GM21526 (cell line): ENCODE measurements around the gene ALDH1B1.
"Not testable (repeated sequence)": the region's sequence is repeated elsewhere in the genome, so short reads cannot be mapped to it uniquely, and the experiment has no call there.

Experiments
- ATAC-seq: cut with Tn5 transposase; IDR thresholded peaks from one replicate; pipeline ENCODE4 v1.9.1; 2021; ENCODE audit warnings: moderate library complexity; ENCODE audit not compliant: unreplicated experiment, low FRiP score

ALDH1B1 gene

DNA sequence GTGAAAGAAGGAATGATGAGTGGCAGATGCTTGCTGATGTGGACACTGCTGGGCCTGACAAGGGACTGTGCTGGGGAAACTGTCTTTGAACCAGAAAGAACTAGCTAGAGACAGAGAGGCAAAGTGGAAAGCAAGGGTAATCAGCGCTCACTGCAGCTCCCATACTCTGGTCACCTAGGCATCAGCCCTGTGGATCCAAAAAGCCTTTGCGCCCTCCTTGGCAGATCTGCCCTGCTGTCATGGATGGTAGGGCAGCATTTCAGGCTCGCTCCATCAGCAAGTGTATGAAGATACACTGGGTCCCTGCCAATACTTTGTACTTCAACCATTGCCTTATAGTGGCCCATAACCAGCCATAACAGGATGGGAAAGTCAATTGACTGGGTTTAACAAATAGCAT lies 6.6 kb upstream of the ALDH1B1 start:
- ATAC-seq: no peak

DNA sequence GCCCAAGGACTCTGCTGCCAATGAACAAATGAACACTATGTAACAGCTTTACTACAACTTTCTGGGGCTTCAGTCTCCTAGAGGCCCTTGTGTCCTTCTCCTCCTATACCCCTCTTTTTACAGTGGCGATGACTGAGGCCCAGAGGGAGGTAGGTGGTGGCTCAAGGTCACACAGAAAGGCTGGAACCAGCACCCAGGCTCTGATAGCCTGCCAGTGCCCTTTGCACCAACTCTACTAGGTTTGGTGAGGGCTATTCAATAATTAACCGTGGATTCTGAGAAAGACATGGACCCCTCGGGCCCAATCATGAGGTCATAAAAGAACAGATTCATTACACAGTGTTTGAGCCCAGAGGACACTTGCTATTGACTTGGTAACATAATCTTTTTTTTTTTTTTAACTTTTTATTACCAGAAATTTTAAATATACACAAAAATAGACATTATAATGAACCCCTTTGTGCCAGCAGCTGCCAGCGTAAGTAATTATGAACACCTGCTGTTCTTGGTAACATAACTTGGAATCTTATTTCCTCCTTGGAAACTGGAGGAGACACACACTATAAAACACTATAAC lies 6.1 kb upstream of the ALDH1B1 start:
- ATAC-seq: no peak

DNA sequence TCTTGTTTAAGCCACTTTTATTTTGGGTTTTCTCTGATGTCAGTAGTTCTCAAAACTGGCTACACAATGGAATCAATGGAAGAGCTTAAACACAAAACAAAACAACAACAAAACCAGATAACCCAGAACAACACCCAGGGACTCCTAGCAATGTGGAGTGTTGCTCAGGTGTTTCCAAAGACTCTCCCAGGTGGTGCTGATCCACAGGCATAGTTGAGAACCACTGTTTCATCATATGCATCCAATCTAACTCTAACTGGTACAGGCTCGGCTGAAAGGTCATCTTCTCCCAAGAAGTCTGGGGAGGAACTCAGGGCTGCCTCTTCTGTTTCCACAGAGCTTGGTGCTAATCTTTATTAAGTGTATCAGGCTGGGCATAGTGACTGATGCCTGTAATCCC lies 5.4 kb upstream of the ALDH1B1 start:
- ATAC-seq: no peak

DNA sequence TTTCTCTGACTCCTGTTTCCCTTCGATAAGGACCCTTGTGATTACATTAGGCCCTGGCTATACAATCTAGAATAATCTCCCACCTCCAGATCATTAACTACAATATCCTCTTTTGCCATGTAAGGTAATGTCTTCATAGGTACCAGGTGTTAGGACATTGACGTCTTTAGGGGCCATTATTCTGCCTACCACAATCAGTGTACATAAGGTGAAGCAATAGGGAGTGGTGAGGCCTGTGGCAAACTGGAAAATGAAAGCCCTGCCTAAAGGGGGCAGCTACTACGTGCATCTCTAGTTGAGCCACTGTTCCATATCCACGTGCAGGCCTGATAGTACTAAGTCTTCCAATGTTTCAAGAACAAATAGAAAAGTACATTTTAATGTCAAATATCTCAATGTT lies 4.8 kb upstream of the ALDH1B1 start:
- no peak for ATAC-seq

DNA sequence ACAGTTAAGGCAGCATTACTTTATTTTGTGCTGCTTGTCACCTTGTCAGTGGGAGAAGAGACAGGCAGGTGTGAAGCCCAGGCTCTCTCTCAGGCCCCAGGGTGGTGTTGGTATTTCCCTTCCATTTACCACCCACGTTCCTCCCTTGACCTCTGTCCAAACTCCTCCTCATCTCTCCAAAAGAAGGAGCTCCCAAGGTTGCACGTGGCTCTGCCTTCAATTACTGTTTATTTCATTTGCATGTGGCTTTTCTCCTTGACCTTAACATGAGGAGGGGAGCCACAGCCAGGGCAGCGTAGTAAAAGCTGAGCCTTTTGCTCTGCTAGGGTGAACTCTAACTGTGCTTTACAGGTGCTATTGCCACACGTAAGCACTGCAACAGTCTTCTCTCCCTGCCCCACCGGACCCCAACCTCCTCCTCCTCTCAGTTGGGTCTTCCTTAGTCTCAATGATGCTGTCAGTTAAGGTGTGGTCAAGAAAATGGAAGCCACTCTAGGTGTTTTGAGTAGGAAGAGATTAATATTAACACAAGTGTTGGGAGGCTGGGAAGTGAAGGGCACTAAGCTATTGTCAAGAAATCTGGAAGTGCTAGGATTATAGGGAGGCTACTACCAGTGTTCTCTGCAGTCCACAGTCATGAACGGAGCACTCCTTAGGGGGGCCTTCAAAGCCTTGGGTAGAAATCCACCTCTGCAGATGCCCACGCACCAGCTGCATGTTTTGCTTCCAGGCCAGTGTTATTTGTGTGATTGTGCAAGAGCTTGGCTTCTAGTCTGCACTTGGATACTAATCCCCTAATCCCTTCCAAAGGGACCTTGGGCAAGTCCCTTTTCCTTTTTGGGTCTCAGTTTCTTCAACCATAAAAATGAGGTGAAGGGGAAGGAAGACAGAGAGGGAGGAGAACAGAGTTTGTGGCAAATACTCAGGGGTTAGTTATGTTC lies 3.9 kb upstream of the ALDH1B1 start:
- no peak for ATAC-seq

DNA sequence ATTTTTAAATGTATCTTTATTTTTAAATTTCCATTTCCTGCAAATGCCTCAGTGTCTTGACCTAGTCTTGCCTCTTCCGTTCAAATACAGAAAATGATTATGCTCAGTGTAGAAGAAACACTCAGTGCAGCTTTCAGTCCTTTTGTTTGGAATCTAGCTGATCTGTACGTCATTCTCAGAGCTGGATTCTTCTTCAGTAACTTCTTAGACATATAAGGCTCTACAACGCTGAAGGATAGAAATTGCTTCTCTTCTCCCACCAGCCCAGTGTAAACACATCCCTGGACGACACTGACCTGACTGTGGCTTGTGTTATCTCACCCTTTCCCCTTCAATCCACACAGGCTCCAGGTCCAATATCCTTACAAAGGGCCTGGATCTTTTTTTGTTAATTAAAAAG lies 3.2 kb upstream of the ALDH1B1 start:
- no peak for ATAC-seq

DNA sequence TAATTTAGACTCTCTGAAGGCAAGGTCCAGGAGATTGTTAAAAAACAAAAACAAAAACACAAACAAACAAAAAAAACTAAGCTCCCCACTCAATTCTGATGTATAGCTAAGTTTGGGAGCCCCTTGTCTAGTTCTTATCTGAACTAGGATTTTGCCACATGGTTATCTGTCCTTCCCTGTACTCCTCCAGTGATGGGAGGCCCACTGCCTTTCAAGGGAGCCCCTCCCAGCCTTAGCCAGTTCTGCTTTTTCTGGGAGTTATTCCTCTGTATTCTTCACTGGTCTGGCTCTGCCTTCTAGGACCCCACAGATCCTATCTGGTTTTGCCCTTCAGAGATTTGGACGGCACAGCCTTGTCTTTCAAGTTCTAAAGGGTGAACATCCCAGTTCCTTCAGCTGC lies 2.1 kb upstream of the ALDH1B1 start:
- ATAC-seq: no peak

DNA sequence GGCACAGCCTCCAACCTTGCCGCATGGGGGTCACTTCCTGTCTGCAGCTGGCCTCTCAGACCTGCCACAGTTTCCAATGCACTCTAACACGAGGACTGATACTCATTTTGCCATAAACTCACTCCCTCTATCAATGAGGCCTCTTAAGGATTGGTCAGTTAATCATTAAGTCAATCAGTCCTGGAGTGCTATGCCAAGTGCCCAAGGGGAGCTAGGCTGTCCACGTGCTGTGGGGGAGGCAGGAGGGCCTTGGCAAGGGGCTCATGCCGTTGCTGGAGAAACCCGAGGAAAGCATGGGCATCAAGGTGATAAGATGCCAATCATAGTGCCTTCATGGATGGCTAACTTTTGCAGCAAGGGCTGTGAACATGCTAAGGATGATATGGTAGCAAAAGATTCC lies 1.7 kb upstream of the ALDH1B1 start:
- ATAC-seq: no peak

DNA sequence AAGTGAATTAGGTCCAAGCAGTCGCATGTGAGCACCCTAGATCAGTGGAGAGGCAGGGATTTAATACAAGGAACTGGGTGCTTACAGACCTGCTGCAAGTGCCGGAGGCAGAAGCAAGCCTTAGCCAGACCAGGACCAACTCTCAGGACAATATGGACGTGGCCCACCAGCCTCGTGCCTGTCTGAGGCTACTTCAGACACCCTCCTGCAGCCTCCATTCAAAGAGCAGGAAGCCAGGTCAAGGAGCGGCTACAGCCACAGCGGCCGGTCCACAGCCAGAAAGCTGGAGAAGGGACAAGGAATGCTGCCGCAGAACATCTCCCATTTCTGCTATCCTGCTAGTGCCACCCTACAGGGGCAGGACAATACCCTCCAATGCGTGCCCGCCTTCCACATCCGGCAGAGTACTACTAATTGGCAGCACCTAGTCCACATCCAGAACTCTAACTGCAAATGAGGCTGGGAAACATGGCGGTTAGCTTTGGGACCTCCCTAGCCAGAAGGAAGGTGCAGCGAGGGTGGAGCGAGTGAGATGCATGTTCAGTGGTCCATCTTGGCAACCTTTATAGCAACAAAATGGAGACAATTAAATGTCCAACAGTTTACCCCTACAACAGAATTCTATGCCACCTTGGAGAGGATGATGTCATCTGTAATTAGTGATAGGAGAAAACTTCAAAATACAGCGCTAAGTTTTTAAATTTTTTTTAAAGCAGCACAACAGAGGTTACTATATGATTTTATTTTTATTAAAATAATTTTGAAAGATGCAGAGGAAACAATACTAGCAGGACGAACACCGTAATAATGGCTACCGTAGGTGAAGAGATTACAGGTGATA lies 1.0 kb upstream of the ALDH1B1 start:
- no peak for ATAC-seq

DNA sequence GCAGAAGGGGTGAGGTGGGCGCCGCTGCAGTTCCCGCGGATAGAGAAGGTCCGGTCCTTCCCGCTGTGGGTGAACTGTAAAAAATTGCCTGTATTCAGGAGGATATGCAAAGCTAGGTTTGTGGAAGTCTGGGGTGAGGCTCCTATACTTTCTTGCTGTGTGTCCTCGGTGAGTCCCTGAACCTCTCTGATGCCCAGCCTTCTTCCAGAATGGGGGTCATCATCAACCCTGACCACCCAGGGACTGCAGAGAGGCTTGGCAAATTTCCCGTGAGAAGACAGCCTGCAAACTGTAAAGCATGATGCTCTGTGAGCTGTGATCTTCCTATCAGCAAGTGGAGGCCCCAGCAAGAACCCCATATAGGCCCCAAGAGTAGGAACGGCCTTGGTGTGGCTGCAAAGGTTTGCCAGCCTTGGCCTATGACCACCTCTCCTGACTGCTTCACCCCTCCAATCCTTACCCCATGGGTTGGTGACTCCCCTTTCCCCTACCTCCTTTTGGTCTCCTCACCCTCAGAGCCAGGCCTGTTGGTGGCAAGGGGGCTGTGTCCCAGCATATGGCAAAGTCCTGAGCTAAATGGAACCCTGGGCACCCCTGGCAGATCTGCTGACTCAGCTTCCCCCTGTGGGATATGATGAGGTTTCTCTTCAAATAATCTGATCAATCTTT lies 760 bp downstream of the ALDH1B1 start:
- no peak for ATAC-seq

DNA sequence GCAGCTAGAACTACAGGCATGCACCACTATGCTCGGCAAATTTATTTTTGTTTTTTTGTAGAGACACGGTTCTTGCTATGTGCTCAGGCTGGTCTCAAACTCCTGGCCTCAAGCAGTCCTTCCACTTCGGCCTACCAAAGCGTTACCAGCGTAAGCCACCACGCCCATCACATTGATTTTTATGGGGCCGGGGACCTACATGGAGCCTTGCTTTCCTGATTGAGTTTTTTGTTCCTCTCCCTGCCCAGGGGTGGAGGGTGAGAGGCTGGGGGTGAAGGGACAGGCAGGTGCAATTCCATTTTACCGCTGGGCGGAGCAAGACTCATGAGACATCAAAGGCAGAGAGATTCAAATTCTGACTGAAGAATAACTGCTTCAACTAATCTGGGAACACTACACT lies 1.9 kb downstream of the ALDH1B1 start:
- ATAC-seq: no peak

DNA sequence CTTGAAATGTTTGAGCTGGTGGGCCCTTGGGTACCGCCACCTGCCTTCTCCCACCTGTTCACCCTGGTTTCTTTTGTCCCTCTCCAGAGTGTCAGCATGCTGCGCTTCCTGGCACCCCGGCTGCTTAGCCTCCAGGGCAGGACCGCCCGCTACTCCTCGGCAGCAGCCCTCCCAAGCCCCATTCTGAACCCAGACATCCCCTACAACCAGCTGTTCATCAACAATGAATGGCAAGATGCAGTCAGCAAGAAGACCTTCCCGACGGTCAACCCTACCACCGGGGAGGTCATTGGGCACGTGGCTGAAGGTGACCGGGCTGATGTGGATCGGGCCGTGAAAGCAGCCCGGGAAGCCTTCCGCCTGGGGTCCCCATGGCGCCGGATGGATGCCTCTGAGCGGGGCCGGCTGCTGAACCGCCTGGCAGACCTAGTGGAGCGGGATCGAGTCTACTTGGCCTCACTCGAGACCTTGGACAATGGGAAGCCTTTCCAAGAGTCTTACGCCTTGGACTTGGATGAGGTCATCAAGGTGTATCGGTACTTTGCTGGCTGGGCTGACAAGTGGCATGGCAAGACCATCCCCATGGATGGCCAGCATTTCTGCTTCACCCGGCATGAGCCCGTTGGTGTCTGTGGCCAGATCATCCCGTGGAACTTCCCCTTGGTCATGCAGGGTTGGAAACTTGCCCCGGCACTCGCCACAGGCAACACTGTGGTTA lies 3.3 kb downstream of the ALDH1B1 start:
- no peak for ATAC-seq

DNA sequence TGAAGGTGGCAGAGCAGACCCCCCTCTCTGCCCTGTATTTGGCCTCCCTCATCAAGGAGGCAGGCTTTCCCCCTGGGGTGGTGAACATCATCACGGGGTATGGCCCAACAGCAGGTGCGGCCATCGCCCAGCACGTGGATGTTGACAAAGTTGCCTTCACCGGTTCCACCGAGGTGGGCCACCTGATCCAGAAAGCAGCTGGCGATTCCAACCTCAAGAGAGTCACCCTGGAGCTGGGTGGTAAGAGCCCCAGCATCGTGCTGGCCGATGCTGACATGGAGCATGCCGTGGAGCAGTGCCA lies 3.8 kb downstream of the ALDH1B1 start:
- ATAC-seq: no peak

DNA sequence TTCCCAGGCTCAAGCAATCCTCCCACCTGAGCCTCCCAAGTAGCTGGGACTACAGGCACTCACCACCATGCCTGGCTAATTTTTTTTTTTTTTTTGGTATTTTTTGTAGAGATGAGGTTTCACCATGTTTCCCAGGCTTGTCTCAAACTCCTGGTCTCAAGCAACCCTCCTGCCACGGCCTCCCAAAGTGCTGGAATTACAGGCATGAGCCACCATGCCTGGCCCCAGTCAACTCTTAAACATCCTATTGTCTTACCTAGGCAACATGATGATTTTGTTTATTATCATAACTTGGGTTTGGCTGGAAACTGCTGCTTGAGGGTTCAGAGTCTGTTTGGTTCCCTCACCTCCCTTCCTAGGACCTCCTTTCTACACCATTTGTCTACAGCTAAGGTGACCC lies 6.7 kb downstream of the ALDH1B1 start:
- not testable (repeated sequence) for ATAC-seq

DNA sequence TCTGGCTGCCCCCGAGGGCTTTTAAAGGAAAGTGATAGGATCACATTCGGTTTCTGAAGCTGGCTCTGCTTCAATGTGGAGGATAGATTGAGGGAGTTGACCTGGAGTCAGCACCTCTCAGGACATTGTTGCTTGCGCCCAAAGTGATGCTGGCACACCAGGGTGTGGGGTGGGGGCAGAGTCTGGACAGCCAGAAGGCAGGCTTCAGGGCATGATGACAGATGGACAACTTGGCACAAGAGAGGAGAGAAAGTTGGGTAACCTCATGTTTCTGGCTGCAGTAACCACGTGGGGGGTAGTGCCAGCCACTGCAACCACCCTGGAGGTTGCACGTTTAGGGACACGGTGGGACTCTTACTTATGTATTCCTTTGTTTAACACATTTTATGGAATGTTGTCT lies 9.5 kb downstream of the ALDH1B1 start:
- no peak for ATAC-seq

DNA sequence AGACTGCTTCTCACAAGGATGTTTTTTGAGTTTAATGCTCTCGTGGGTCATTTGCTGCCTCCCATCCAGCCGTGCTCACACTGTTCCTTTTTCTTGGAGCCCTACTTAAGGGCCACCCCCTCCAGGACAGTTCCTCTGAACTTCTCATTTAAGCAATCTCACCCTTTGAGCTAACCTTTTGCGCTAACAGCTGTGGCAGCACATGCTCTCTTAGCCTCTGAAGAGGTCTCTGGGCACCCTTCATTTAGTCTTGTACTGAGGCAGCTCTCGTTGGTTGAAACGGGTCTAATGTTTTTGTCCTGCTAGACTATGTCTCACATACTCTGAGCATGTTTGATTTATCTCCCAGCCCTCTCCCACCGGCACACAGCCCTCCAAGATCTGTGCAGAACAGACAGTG lies 11.8 kb downstream of the ALDH1B1 start:
- ATAC-seq: no peak

DNA sequence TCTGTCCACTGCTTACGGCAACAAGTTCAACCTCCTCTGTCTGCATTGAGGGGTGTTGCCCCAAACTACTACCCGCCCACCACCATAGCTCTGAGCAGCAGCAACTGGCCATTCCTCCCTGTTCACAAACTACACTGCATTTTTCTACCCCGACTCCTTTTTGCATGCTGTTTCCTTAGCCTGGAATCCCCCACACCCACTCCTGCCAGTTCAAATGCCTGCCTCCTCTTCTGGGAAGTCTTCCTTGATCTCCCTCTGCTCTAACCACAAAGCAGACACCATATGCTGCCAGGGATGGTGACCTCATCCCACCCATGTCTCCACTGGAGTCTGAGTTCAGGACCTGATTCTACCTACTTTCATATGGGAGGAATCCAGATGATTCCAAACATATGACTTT lies 13.3 kb downstream of the ALDH1B1 start:
- ATAC-seq: no peak

DNA sequence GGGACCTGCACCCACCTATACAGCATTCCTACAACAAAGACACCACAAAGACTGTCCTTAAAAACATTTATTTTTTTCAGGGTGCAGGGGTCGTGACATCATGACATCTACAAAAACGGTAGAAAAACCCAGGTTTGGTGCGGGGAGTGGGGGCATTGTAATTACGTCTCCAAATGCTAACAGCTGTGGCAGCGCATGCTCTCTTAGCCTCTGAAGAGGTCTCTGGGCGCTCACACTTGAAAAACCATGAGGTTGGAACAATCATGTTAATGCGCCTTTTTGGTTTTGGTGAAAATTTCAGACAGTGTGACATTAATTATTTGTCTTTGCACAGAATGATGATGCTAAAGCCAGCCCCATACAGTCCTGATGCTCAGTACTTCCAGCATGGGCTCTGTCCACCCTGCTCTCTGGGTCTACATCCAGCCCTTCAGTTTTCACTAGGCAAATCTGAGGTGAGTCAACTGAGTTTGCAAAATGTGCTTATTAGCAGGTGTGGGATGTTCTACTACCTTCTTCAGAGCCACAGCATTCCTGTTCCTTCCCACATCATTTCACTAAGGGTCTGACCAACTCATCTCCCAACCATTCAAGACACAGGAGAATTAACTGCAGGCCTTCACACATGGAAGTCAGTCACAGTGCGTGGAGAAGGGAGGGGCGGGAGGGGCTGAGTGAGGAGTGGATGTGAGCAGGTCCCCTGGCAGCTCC lies 14.1 kb downstream of the ALDH1B1 start:
- no peak for ATAC-seq

DNA sequence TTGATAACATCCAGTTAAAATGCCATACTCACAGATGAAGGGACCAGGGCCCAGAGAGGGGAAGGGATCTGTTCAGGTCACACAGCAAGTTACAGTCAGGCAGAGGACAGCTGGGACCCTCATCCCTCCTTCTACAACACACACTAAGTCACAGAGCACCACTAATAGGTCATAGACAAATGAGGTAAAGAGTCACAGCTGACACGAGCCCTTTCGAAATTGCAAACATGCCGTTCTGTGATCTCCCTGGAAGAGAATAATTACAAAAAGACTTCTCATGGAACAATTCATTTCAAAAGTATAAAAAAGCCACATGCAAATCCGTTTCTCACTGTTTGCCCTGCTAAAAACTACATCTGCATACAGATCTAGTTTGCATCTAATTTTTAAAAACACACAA lies 16.2 kb downstream of the ALDH1B1 start:
- no peak for ATAC-seq

DNA sequence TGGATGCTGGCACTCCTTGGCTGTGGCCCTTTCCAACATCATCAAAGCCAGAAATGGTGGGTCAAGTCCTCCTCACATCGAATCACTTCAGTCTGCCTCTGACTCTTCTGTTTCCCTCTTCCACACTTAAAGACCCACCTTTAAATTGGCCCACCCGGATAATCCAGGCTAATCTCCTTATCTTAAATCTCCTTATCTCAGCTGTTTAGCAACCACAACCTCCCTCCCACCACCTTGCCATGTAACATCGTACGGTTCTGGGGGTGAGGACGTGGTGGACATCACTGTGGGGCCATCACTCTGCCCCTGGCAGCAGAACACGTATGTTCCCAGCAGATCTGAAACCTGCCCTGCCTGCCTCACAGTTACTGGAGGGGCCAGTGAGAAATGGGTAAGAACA lies 20.2 kb downstream of the ALDH1B1 start:
- ATAC-seq: no peak
